MCF 10A (cell line): ENCODE results near the gene MRPS23. TPM values are rescaled to one million over a fixed set of nuclear protein-coding genes. Genes with fewer than 3 reads are reported as not detected.

Source experiments
- BruUV-seq: library from RNA; stranded (reverse); fragments of 400-500 nt; replicated peaks from 2 replicates; lab custom pipeline; 2021; lab: Mats Ljungman, UMichigan
- CTCF ChIA-PET: fragments of 300-600 bp; sonication (Branson Sonifier 250); formaldehyde crosslinking; extraction: SDS; loops from one replicate; lab custom pipeline; 2021; ENCODE audit warnings: antibody characterized with exemption, inconsistent platforms; lab: Yijun Ruan, JAX
- POLR2A ChIA-PET: fragments of 300-600, 350-650 bp; sonication (Branson Sonifier 250); formaldehyde crosslinking; extraction: SDS; loops from one replicate; lab custom pipeline; 2020; ENCODE audit warnings: antibody characterized with exemption, inconsistent platforms; lab: Yijun Ruan, JAX
- DNase-seq: peaks from one replicate; pipeline ENCODE4 v3.0.0-alpha.2; 2018; ENCODE audit not compliant: unreplicated experiment
- H3K27ac Mint-ChIP-seq: one replicate; pipeline ENCODE4 v1.8.0; 2022; ENCODE audit warnings: mild to moderate bottlenecking, low read depth, mixed read lengths; ENCODE audit not compliant: unreplicated experiment
- H3K27me3 Mint-ChIP-seq: one replicate; pipeline ENCODE4 v1.8.0; 2022; ENCODE audit warnings: mixed read lengths; ENCODE audit not compliant: insufficient read depth, unreplicated experiment
- H3K36me3 Mint-ChIP-seq: one replicate; pipeline ENCODE4 v1.8.0; 2022; ENCODE audit warnings: mild to moderate bottlenecking, moderate library complexity, mixed read lengths; ENCODE audit not compliant: insufficient read depth, unreplicated experiment
- H3K4me1 Mint-ChIP-seq: one replicate; pipeline ENCODE4 v1.8.0; 2022; ENCODE audit warnings: mixed read lengths; ENCODE audit not compliant: insufficient read depth, unreplicated experiment
- H3K4me3 Mint-ChIP-seq: one replicate; pipeline ENCODE4 v1.8.0; 2022; ENCODE audit warnings: mild to moderate bottlenecking, moderate library complexity, mixed read lengths; ENCODE audit not compliant: unreplicated experiment
- H3K9me3 Mint-ChIP-seq: one replicate; pipeline ENCODE4 v1.8.0; 2022; ENCODE audit warnings: mixed read lengths; ENCODE audit not compliant: unreplicated experiment
- intact Hi-C: fragments of 100-400 bp; cut with micrococcal nuclease; formaldehyde crosslinking; loops from 2 replicates; pipeline ENCODE4 v1.14.1; 2022
- total RNA-seq: library from RNA; stranded (reverse); gene quantifications from 2 replicates; pipeline ENCODE4 v1.2.3, GENCODE V29; 2022
- TF ChIP-seq, protein P1 (sequence below): fragments of 200-600 bp; IDR thresholded peaks from one replicate; pipeline ENCODE4 v1.8.0; 2022; ENCODE audit warnings: antibody characterized with exemption, mild to moderate bottlenecking; ENCODE audit not compliant: unreplicated experiment

Gene MRPS23
- total RNA-seq, 1 experiment from 2014 or later, result 59.3 TPM

DNA sequence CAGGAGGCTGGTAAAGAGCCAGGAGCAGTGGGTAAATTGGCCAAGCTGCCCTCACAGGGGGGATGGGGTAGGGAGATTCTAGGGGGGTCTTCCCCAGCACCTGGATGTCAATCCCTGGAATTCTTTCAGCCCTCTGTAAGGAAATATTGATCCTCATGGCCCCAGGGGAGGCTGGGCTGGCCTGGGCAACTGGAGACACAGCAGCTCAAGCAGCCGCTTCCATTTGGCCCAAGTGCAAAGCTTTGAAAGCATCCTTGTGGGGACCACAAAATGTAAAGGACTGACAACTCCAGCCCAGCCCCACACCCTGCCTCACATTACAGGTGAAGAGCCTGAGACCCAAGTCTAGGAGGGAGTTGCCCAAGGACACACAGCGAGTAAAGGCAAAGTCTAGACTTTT is 39.4 kb upstream of the MRPS23 start:
- Mint-ChIP-seq H3K9me3 (no peaks in the 10 kb centered on the region), H3K27ac (peak overlapping the region; percentile 90), H3K36me3 (peaks cover 11% of the 10 kb centered on the region), H3K4me1 (peaks cover 41% of the 10 kb centered on the region), H3K27me3 (no peaks in the 10 kb centered on the region), H3K4me3 (no peak overlapping the region)
- no TSS peak for BruUV-seq
- intact Hi-C loops, result no loop called here
- POLR2A ChIA-PET, result interaction anchor here (0.5 to 2.4 kb wide), 5 partner anchors 19 to 1273 kb away, joined by 3 to 10 read pairs (median 3); partner anchors contain the start of gene MRPS23
- CTCF ChIA-PET, result interaction anchor here (1.3 to 7.8 kb wide), 5 partner anchors 10 to 110 kb away, joined by 4 to 81 read pairs (median 28); no protein-coding TSS in a partner anchor
- no peak for DNase-seq
- TF ChIP-seq, protein P1, sequence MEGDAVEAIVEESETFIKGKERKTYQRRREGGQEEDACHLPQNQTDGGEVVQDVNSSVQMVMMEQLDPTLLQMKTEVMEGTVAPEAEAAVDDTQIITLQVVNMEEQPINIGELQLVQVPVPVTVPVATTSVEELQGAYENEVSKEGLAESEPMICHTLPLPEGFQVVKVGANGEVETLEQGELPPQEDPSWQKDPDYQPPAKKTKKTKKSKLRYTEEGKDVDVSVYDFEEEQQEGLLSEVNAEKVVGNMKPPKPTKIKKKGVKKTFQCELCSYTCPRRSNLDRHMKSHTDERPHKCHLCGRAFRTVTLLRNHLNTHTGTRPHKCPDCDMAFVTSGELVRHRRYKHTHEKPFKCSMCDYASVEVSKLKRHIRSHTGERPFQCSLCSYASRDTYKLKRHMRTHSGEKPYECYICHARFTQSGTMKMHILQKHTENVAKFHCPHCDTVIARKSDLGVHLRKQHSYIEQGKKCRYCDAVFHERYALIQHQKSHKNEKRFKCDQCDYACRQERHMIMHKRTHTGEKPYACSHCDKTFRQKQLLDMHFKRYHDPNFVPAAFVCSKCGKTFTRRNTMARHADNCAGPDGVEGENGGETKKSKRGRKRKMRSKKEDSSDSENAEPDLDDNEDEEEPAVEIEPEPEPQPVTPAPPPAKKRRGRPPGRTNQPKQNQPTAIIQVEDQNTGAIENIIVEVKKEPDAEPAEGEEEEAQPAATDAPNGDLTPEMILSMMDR, result no peak

DNA sequence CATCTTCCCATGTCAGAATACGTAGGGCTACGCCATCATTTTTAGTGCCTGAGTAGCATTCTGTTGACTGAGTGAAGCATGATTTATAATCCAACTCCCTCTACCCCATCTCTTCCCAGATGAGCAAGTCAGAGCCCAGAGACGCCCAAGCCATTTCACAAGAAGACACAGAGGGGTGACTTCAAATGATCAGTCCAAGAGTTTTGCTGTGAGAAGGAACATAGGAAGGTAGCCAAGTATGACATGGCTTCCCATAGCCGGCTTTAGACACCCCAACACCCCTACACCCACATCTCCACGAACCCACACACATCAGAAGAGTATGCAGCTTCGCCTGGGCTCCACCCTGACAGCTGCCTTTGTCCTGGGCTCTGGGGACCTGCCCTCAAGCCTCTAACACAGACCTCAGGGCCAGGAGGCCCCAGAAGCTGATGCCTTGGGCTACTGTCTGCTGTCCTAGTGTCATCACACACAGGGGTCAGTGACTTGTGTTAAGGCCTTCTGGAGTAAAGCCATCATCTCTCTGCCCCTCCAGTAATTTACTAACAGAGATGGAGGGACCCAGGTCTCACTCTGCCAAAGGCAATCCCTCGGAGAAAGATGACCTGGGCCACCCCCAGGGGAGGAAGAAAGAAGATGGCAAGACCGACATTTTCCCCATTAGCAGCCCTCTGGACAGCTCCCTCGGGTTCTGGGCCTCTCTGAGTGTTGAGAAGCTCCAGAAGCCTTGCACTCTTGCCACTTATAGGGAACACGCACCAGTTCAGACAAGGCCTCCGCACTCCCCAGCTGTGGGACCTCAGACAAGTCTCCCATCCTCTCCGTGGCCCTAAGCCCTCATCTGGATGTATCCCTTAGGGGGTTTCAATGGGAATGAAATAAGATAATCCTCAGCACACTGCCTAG is 38.7 kb upstream of the MRPS23 start:
- Mint-ChIP-seq H3K27ac (no peak overlapping the region), H3K4me3 (no peak overlapping the region), H3K4me1 (peaks cover 41% of the 10 kb centered on the region), H3K36me3 (peaks cover 14% of the 10 kb centered on the region), H3K9me3 (no peaks in the 10 kb centered on the region), H3K27me3 (no peaks in the 10 kb centered on the region)
- DNase-seq, result no peak
- intact Hi-C loops, result no loop called here
- no TSS peak for BruUV-seq
- TF ChIP-seq, protein P1, result no peak
- CTCF ChIA-PET, result interaction anchor here (0.8 to 7.8 kb wide), 6 partner anchors 10 to 111 kb away, joined by 3 to 81 read pairs (median 16); no protein-coding TSS in a partner anchor
- POLR2A ChIA-PET, result interaction anchor here (0.6 to 2.4 kb wide), 4 partner anchors 18 to 196 kb away, joined by 3 to 10 read pairs (median 3); partner anchors contain the start of gene MRPS23

DNA sequence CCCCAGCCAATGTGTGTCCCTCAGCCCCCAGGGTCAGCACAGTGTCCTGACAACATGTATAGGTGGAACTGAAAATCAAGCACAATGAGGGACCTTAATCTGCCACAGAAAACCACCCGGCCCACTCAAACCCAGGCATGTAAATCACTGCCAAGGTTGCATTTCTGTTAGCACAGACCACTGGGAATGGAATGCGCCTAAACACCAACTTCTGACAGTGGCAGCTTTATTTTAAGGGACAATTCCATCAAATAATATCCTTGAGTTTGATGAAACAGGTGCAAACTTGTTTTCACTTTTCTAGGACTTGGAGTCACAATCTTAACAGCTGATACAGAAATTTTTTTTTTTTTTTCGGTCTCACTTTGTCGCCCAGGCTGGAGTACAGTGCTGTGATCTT is 37.3 kb upstream of the MRPS23 start:
- Mint-ChIP-seq H3K27ac (no peak overlapping the region), H3K4me3 (no peak overlapping the region), H3K9me3 (no peaks in the 10 kb centered on the region), H3K36me3 (peaks cover 18% of the 10 kb centered on the region), H3K27me3 (no peaks in the 10 kb centered on the region), H3K4me1 (peaks cover 28% of the 10 kb centered on the region)
- TF ChIP-seq, protein P1, result no peak
- intact Hi-C loops, result no loop called here
- no TSS peak for BruUV-seq
- CTCF ChIA-PET, result interaction anchor here (0.6 to 7.3 kb wide), 3 partner anchors 60 to 459 kb away, joined by 3 to 59 read pairs (median 3); no protein-coding TSS in a partner anchor
- DNase-seq, result no peak
- POLR2A ChIA-PET, result interaction anchor here (0.6 to 0.7 kb wide), 2 partner anchors 18 to 61 kb away, joined by 3 read pairs; no protein-coding TSS in a partner anchor

DNA sequence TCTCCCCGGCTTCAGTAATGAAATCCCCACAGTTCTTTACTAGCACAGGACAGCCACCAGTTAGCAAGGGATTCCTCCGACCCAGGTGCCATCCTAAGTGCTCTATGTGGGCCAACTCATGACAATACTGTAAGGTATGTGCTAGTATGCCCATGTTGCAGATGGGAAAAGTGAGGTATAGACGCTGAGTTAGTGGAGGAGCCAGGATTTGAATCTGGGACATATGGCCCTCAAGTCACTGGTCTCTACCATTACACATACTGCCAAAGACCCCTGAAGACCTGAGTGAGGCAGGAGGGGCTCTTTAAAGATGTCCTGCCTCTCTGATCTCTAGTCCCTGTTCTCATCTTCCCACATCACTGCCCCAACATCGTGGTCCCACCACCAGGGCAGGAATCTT is 36.2 kb upstream of the MRPS23 start:
- no peak for DNase-seq
- Mint-ChIP-seq H3K27me3 (no peaks in the 10 kb centered on the region), H3K36me3 (peaks cover 18% of the 10 kb centered on the region), H3K4me3 (no peak overlapping the region), H3K4me1 (peaks cover 16% of the 10 kb centered on the region), H3K9me3 (no peaks in the 10 kb centered on the region), H3K27ac (no peak overlapping the region)
- ChIA-PET CTCF (no interaction called here), POLR2A (interaction anchor here (0.7 kb wide), 1 partner anchor 121 kb away, joined by 4 read pairs; the partner anchor contains the start of gene SRSF1)
- no TSS peak for BruUV-seq
- intact Hi-C loops, result no loop called here
- TF ChIP-seq, protein P1, result no peak
